ENCODE results near the gene PLA2G12A. TPM values are rescaled to one million over a fixed set of nuclear protein-coding genes. Genes with fewer than 3 reads are reported as not detected.

The PLA2G12A gene
- total and polyA plus RNA-seq, 2 donors (not counting 3 experiments of a cell fraction or from before 2014, with no cell fraction given) = 21.6 to 27.1 TPM

DNA sequence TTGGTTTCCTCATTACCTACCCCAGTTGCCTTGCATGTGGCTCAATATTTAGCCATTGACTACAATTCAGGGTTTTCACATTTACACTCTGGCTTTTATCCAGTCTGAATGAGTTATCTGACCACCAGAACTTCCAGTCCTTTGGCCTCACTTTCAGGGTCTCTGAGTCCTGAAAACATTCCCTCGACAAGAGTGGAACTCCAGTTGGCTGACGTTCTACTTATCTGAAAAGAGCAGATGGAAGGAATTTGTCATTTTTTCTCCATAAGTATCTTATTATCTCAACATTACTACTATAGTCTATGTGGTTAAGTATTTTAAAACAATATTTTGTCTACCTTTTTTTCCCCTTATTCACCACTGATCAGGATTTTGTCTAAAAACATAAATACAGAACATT, 21.4 kb downstream of the PLA2G12A start:
- Histone ChIP-seq H3K27ac (ENCODE audit: insufficient read depth, low read depth, low read length) (no peak overlapping the region), H3K4me1 (ENCODE audit: control insufficient read depth, extremely low read depth, insufficient read depth, low read length) (peaks cover 6% of the 10 kb centered on the region), H3K36me3 (ENCODE audit: control insufficient read depth in 2 of 2, extremely low read depth in 1 of 2, insufficient read depth in 2 of 2, low read length in 2 of 2) (no peaks in the 10 kb centered on the region), H3K9me3 (replicated peaks; ENCODE audit: control insufficient read depth, insufficient read depth, low read length) (no peaks in the 10 kb centered on the region), H3K79me2 (ENCODE audit: control insufficient read depth, insufficient read depth, low read length) (no peaks in the 10 kb centered on the region), H3K9ac (replicated peaks; ENCODE audit: extremely low read depth, insufficient read depth, low read length) (no peak overlapping the region), H3K4me3 (replicated peaks in 1 of 3; ENCODE audit: insufficient read depth in 1 of 3, low read depth in 1 of 3, low read length in 3 of 3) (no peak overlapping the region), H3K4me2 (ENCODE audit: insufficient read depth, low read length) (no peak overlapping the region), H2AFZ (ENCODE audit: low read depth, low read length) (no peak overlapping the region), H3K9me1 (replicated peaks; ENCODE audit: control insufficient read depth, extremely low read depth, insufficient read depth, low read length) (no peaks in the 10 kb centered on the region), H3K27me3 (ENCODE audit: control insufficient read depth in 2 of 2, insufficient read depth in 2 of 2, low read length in 2 of 2) (no peaks in the 10 kb centered on the region), H4K20me1 (replicated peaks; ENCODE audit: control insufficient read depth, extremely low read depth, insufficient read depth, low read length) (no peaks in the 10 kb centered on the region)
- BruUV-seq (replicated peaks) = no TSS peak
- CTCF ChIA-PET = interaction anchor here (0.5 kb wide), 1 partner anchor 265 kb away, joined by 3 read pairs; no protein-coding TSS in a partner anchor
- POLR2A ChIA-PET = no interaction called here
- TF ChIP-seq JUN (IDR thresholded peaks at IDR 0.05; ENCODE audit: borderline replicate concordance, insufficient read depth, insufficient read length, low read depth) = no peak
- TF ChIP-seq CTCF (IDR thresholded peaks at IDR 0.05; ENCODE audit: extremely low read depth in 1 of 2, insufficient read depth in 1 of 2, low read depth in 1 of 2, low read length in 2 of 2) = no peak
- TF ChIP-seq POLR2AphosphoS5 (IDR thresholded peaks at IDR 0.05; ENCODE audit: insufficient read depth, low read depth, low read length) = no peak
- TF ChIP-seq FOS (IDR thresholded peaks at IDR 0.05; ENCODE audit: borderline replicate concordance, insufficient read depth, low read length) = no peak
- no peak for TF ChIP-seq EZH2 (IDR thresholded peaks at IDR 0.05; ENCODE audit: borderline replicate concordance, low read depth, low read length, severe bottlenecking)
- no peak for TF ChIP-seq GATA2 (IDR thresholded peaks at IDR 0.05; ENCODE audit: insufficient read depth, insufficient read length, low read depth, low read length)
- intact Hi-C loops (cut with micrococcal nuclease) = no loop called here
- DNase-seq (ENCODE audit: low read depth, low spot score) (peak; percentile 16), FAIRE-seq (no peak)
- dilution Hi-C loops (cut with MboI; ENCODE audit: extremely low pct_ligation_motif_present, low sequenced_read_pairs) = no loop called here

All from endothelial cell of umbilical vein (primary cell).